Ishikawa (cell line): ENCODE measurements around the gene HCAR1.
"Not testable (repeated sequence)": the region's sequence is repeated elsewhere in the genome, so short reads cannot be mapped to it uniquely, and the experiment has no call there.

Experiments
- CEBPB ChIP-seq: IDR thresholded peaks from 2 replicates; pipeline ENCODE4 v1.6.1; 2012
- CREB1 ChIP-seq: IDR thresholded peaks from 2 replicates; pipeline ENCODE4 v1.6.1; 2012; ENCODE audit warnings: low read depth
- EP300 ChIP-seq: IDR thresholded peaks from 2 replicates; pipeline ENCODE4 v1.6.1; 2012; ENCODE audit warnings: borderline replicate concordance
- NFIC ChIP-seq: IDR thresholded peaks from 2 replicates; pipeline ENCODE4 v1.6.1; 2012
- RAD21 ChIP-seq: IDR thresholded peaks from 2 replicates; pipeline ENCODE4 v1.6.1; 2012; ENCODE audit warnings: low read depth
- TAF1 ChIP-seq: IDR thresholded peaks from 2 replicates; pipeline ENCODE4 v1.6.1; 2012; ENCODE audit warnings: low read depth, mild to moderate bottlenecking
- YY1 ChIP-seq: IDR thresholded peaks from 2 replicates; pipeline ENCODE4 v1.6.1; 2012; ENCODE audit warnings: low read depth
- ZBTB7A ChIP-seq: IDR thresholded peaks from 2 replicates; pipeline ENCODE4 v1.6.1; 2012; ENCODE audit warnings: low read depth
- TF ChIP-seq, protein P1 (sequence below): IDR thresholded peaks from 2 replicates; pipeline ENCODE4 v1.6.1; 2012
- TF ChIP-seq, protein P2 (sequence below): IDR thresholded peaks from 2 replicates; pipeline ENCODE4 v1.6.1; 2012

DNA sequence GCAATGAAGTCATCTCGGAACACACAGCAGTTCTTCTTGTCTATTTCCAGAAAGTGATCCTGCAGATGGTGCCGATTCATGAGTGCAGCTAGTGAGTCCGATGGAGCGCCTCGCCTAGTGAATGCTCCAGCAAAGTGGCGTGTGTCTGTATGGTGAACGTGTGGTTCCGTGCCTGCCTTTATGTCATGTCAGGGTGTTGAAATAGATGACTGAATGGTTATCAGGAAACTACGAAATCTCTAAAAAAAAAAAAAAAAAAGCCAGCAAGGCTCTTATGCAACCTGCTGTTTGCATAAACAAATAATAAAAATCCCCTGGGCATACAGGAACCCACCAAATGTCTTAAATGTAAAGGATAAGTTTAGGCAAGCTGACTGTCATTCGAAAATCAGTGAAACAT lies 14.0 kb downstream of the HCAR1 start, which contains the start of gene HCAR3:
- not testable (repeated sequence) for TF ChIP-seq YY1, RAD21, CREB1, CEBPB, EP300, TAF1, NFIC, ZBTB7A
- TF ChIP-seq, protein P1, sequence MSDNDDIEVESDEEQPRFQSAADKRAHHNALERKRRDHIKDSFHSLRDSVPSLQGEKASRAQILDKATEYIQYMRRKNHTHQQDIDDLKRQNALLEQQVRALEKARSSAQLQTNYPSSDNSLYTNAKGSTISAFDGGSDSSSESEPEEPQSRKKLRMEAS, result not testable (repeated sequence)
- TF ChIP-seq, protein P2, sequence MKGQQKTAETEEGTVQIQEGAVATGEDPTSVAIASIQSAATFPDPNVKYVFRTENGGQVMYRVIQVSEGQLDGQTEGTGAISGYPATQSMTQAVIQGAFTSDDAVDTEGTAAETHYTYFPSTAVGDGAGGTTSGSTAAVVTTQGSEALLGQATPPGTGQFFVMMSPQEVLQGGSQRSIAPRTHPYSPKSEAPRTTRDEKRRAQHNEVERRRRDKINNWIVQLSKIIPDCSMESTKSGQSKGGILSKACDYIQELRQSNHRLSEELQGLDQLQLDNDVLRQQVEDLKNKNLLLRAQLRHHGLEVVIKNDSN, result not testable (repeated sequence)
